HepG2 (cell line): ENCODE measurements around the gene GPSM1. TPM values are rescaled to one million over a fixed set of nuclear protein-coding genes. Genes with fewer than 3 reads are reported as not detected.
A peak's percentile ranks its signal among the peaks of the same experiment; 100 is the strongest.

Source experiments
- ATAD3A ChIP-seq: sonication (generic); formaldehyde crosslinking; IDR thresholded peaks from 2 replicates; pipeline ENCODE4 v1.4.0; 2020; ENCODE audit warnings: missing genetic modification reagents
- JUND ChIP-seq: sonication (generic); formaldehyde crosslinking; IDR thresholded peaks from 2 replicates; pipeline ENCODE4 v1.8.0; 2022; ENCODE audit warnings: mild to moderate bottlenecking, missing genetic modification reagents
- NCOA1 ChIP-seq: sonication (generic); formaldehyde crosslinking; IDR thresholded peaks from 2 replicates; pipeline ENCODE4 v1.9.0; 2021; ENCODE audit warnings: missing genetic modification reagents
- PHB2 ChIP-seq: fragments of 450-650 bp; IDR thresholded peaks from 2 replicates; pipeline ENCODE4 v1.6.1; 2018; ENCODE audit not compliant: partially characterized antibody
- SRSF4 ChIP-seq: fragments of 200-400 bp; formaldehyde crosslinking; IDR thresholded peaks from one replicate; pipeline ENCODE4 v1.6.1; 2018; ENCODE audit warnings: mild to moderate bottlenecking, low read depth, low read length, moderate library complexity; ENCODE audit not compliant: poor library complexity, severe bottlenecking
- SRY ChIP-seq: sonication (generic); formaldehyde crosslinking; IDR thresholded peaks from 2 replicates; pipeline ENCODE4 v1.8.0; 2022; ENCODE audit warnings: mild to moderate bottlenecking, missing genetic modification reagents
- TEAD3 ChIP-seq: optimal IDR thresholded peaks from 2 replicates; pipeline ENCODE3; 2016; ENCODE audit warnings: borderline replicate concordance
- ZC3H13 ChIP-seq: sonication (generic); formaldehyde crosslinking; IDR thresholded peaks from 2 replicates; pipeline ENCODE4 v1.8.1; 2023; ENCODE audit warnings: mild to moderate bottlenecking, missing genetic modification reagents, moderate library complexity
- ZEB1 ChIP-seq: IDR thresholded peaks from 2 replicates; pipeline ENCODE4 v1.6.1; 2012; ENCODE audit warnings: mild to moderate bottlenecking, low read depth, inconsistent platforms; ENCODE audit not compliant: insufficient replicate concordance
- ZNF235 ChIP-seq: sonication (generic); formaldehyde crosslinking; IDR thresholded peaks from 2 replicates; pipeline ENCODE4 v1.8.1; 2023; ENCODE audit warnings: mild to moderate bottlenecking, missing genetic modification reagents, borderline replicate concordance
- ZNF564 ChIP-seq: sonication (generic); formaldehyde crosslinking; IDR thresholded peaks from 2 replicates; pipeline ENCODE4 v1.8.1; 2023; ENCODE audit warnings: mild to moderate bottlenecking, missing genetic modification reagents
- ZNF792 ChIP-seq: IDR thresholded peaks from 2 replicates; pipeline ENCODE4 v1.6.1; 2016
- polyA plus RNA-seq, 8 experiments: library from polyadenylated mRNA; depleted of rRNA in 3 of 8; stranded (reverse) in 7 of 8; unstranded in 1 of 8; fragments of >200 nt; fragmentation: Illumina TruSeq in 4 of 8; extraction: Trizol in 4 of 8; gene quantifications; 2 replicates each; pipeline versions ENCODE4 v1.2.1 to v1.2.3, GENCODE V29; 2011 to 2016; ENCODE audit warnings: low read depth in 4 of 8, missing spikeins in 1 of 8, mixed read lengths in 1 of 8; ENCODE audit not compliant: insufficient read depth in 1 of 8
- total RNA-seq, 5 experiments: library from RNA; depleted of rRNA; stranded (reverse); fragments of >200 nt; fragmentation: Illumina TruSeq; extraction: Trizol; gene quantifications; 2 replicates each; pipeline ENCODE4 v1.2.3, GENCODE V29; 2016; ENCODE audit warnings: low read depth in 1 of 5
- TF ChIP-seq, protein P1 (sequence below): sonication (generic); formaldehyde crosslinking; IDR thresholded peaks from 2 replicates; pipeline ENCODE4 v1.4.0; 2020; ENCODE audit warnings: missing genetic modification reagents
- TF ChIP-seq, protein P2 (sequence below): sonication (generic); formaldehyde crosslinking; IDR thresholded peaks from 2 replicates; pipeline ENCODE4 v1.4.0; 2020; ENCODE audit warnings: missing genetic modification reagents, borderline replicate concordance
- TF ChIP-seq, protein P3 (sequence below): sonication (generic); formaldehyde crosslinking; IDR thresholded peaks from 2 replicates; pipeline ENCODE4 v1.4.0; 2020; ENCODE audit warnings: missing genetic modification reagents, borderline replicate concordance
- TF ChIP-seq, protein P4 (sequence below): sonication (generic); formaldehyde crosslinking; IDR thresholded peaks from 2 replicates; pipeline ENCODE4 v1.4.0; 2020; ENCODE audit warnings: missing genetic modification reagents
- TF ChIP-seq, protein P5 (sequence below): sonication (generic); formaldehyde crosslinking; IDR thresholded peaks from 2 replicates; pipeline ENCODE4 v1.8.1; 2023; ENCODE audit warnings: missing genetic modification reagents, inconsistent platforms, borderline replicate concordance

The GPSM1 gene
- total and polyA plus RNA-seq, 2 of the 13 experiments (the other 11 are each of a cell fraction or from before 2014, with no cell fraction given): 1.0 to 2.4 TPM

DNA sequence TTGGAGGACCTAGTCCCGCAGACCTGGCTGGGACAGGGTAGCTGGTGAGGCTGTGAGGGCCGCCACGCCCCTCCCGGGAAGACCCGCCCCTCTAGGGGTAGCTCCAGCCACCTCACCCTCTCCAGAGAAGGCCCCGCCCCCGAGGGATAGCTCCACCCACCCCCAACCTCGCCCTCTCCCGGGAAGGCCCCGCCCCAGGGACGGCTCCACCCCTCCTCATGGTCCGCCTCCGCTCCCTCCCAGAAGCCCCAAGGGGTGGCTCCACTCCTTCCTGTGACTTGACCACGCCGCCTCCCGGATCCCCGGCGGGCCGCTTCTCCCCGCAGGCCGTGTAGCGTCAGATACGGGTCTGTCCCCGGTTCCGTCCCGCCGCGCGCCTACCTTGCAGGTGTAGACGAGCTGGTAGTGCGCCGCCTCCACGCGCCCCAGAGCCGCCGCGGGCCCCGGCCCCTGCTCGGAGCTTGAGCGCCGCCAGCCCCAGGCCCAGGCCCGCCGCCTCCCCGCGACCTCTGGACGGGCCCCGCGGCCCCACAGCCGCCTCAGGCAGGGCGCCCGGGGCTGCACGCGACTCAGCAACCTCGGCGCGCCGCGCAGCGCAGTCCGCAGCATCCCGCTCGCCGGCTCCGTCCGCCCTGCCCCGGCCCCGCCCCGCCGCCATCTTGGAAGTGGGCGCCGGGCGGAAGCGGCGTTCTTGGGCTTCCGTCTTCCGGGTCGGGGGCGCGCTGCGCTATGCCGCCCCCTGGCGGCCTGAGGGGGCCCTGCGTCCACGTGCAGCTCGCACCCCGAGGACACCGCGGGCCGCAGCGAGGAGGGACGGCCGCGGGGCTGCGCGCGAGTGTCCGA is 36.0 kb downstream of the GPSM1 start, which contains the start of gene DNLZ (continued):
- TF ChIP-seq, protein P1, sequence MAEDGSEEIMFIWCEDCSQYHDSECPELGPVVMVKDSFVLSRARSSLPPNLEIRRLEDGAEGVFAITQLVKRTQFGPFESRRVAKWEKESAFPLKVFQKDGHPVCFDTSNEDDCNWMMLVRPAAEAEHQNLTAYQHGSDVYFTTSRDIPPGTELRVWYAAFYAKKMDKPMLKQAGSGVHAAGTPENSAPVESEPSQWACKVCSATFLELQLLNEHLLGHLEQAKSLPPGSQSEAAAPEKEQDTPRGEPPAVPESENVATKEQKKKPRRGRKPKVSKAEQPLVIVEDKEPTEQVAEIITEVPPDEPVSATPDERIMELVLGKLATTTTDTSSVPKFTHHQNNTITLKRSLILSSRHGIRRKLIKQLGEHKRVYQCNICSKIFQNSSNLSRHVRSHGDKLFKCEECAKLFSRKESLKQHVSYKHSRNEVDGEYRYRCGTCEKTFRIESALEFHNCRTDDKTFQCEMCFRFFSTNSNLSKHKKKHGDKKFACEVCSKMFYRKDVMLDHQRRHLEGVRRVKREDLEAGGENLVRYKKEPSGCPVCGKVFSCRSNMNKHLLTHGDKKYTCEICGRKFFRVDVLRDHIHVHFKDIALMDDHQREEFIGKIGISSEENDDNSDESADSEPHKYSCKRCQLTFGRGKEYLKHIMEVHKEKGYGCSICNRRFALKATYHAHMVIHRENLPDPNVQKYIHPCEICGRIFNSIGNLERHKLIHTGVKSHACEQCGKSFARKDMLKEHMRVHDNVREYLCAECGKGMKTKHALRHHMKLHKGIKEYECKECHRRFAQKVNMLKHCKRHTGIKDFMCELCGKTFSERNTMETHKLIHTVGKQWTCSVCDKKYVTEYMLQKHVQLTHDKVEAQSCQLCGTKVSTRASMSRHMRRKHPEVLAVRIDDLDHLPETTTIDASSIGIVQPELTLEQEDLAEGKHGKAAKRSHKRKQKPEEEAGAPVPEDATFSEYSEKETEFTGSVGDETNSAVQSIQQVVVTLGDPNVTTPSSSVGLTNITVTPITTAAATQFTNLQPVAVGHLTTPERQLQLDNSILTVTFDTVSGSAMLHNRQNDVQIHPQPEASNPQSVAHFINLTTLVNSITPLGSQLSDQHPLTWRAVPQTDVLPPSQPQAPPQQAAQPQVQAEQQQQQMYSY (CRISPR knock-in tag): peak; percentile 28; the same call in 1 of the 2 replicates
- TF ChIP-seq ZC3H13 (CRISPR knock-in tag) (peak; percentile 98), ZNF564 (CRISPR knock-in tag) (peak; percentile 94), SRSF4 (no peak), JUND (CRISPR knock-in tag) (0 out of 2 replicates have a peak, but pooled peaks have one; percentile 73), TEAD3 (CRISPR knock-in tag) (no peak), NCOA1 (peak; percentile 73; the same call in 1 of the 2 replicates), PHB2 (no peak), ZNF792 (peak; percentile 55; the same call in 1 of the 2 replicates), SRY (CRISPR knock-in tag) (peak; percentile 95), ZEB1 (peak; percentile 55), ZNF235 (no peak), ATAD3A (CRISPR knock-in tag) (no peak)
- TF ChIP-seq, protein P2, sequence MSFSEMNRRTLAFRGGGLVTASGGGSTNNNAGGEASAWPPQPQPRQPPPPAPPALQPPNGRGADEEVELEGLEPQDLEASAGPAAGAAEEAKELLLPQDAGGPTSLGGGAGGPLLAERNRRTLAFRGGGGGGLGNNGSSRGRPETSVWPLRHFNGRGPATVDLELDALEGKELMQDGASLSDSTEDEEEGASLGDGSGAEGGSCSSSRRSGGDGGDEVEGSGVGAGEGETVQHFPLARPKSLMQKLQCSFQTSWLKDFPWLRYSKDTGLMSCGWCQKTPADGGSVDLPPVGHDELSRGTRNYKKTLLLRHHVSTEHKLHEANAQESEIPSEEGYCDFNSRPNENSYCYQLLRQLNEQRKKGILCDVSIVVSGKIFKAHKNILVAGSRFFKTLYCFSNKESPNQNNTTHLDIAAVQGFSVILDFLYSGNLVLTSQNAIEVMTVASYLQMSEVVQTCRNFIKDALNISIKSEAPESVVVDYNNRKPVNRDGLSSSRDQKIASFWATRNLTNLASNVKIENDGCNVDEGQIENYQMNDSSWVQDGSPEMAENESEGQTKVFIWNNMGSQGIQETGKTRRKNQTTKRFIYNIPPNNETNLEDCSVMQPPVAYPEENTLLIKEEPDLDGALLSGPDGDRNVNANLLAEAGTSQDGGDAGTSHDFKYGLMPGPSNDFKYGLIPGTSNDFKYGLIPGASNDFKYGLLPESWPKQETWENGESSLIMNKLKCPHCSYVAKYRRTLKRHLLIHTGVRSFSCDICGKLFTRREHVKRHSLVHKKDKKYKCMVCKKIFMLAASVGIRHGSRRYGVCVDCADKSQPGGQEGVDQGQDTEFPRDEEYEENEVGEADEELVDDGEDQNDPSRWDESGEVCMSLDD (CRISPR knock-in tag): 0 out of 2 replicates have a peak, but pooled peaks have one; percentile 51
- TF ChIP-seq, protein P3, sequence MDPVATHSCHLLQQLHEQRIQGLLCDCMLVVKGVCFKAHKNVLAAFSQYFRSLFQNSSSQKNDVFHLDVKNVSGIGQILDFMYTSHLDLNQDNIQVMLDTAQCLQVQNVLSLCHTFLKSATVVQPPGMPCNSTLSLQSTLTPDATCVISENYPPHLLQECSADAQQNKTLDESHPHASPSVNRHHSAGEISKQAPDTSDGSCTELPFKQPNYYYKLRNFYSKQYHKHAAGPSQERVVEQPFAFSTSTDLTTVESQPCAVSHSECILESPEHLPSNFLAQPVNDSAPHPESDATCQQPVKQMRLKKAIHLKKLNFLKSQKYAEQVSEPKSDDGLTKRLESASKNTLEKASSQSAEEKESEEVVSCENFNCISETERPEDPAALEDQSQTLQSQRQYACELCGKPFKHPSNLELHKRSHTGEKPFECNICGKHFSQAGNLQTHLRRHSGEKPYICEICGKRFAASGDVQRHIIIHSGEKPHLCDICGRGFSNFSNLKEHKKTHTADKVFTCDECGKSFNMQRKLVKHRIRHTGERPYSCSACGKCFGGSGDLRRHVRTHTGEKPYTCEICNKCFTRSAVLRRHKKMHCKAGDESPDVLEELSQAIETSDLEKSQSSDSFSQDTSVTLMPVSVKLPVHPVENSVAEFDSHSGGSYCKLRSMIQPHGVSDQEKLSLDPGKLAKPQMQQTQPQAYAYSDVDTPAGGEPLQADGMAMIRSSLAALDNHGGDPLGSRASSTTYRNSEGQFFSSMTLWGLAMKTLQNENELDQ (CRISPR knock-in tag): no peak
- TF ChIP-seq, protein P4, sequence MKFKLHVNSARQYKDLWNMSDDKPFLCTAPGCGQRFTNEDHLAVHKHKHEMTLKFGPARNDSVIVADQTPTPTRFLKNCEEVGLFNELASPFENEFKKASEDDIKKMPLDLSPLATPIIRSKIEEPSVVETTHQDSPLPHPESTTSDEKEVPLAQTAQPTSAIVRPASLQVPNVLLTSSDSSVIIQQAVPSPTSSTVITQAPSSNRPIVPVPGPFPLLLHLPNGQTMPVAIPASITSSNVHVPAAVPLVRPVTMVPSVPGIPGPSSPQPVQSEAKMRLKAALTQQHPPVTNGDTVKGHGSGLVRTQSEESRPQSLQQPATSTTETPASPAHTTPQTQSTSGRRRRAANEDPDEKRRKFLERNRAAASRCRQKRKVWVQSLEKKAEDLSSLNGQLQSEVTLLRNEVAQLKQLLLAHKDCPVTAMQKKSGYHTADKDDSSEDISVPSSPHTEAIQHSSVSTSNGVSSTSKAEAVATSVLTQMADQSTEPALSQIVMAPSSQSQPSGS (CRISPR knock-in tag): peak; percentile 73; the same call in 1 of the 2 replicates
- TF ChIP-seq, protein P5, sequence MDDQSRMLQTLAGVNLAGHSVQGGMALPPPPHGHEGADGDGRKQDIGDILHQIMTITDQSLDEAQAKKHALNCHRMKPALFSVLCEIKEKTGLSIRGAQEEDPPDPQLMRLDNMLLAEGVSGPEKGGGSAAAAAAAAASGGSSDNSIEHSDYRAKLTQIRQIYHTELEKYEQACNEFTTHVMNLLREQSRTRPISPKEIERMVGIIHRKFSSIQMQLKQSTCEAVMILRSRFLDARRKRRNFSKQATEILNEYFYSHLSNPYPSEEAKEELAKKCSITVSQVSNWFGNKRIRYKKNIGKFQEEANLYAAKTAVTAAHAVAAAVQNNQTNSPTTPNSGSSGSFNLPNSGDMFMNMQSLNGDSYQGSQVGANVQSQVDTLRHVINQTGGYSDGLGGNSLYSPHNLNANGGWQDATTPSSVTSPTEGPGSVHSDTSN (CRISPR knock-in tag): no peak
